Parathyroid adenoma (tissue), 2 donors: ENCODE data around the gene ASPSCR1.

ENCODE experiments used
- H2AFZ ChIP-seq: fragments of 300-600 bp; sonication (generic); one replicate; pipeline ENCODE4 v1.7.0; 2017; ENCODE audit warnings: antibody characterized with exemption, mild to moderate bottlenecking
- H3K27ac ChIP-seq: fragments of 300-600 bp; sonication (generic); one replicate; pipeline ENCODE4 v1.7.0; 2017
- H3K27me3 ChIP-seq: fragments of 300-600 bp; sonication (generic); one replicate; pipeline ENCODE4 v1.7.0; 2017; ENCODE audit warnings: low read length; ENCODE audit not compliant: control insufficient read depth, insufficient read depth
- H3K36me3 ChIP-seq: fragments of 300-600 bp; sonication (generic); one replicate; pipeline ENCODE4 v1.7.0; 2017; ENCODE audit warnings: low read length; ENCODE audit not compliant: control insufficient read depth, insufficient read depth
- H3K4me1 ChIP-seq: fragments of 300-600 bp; sonication (generic); one replicate; pipeline ENCODE4 v1.7.0; 2017; ENCODE audit warnings: control low read depth
- H3K4me2 ChIP-seq: fragments of 300-600 bp; sonication (generic); one replicate; pipeline ENCODE4 v1.7.0; 2017; ENCODE audit warnings: low read length
- H3K4me3 ChIP-seq: fragments of 300-600 bp; sonication (generic); one replicate; pipeline ENCODE4 v1.7.0; 2017; ENCODE audit warnings: low read depth, low read length
- H3K79me2 ChIP-seq: fragments of 300-600 bp; sonication (generic); one replicate; pipeline ENCODE4 v1.7.0; 2017; ENCODE audit warnings: control low read depth
- H3K9ac ChIP-seq: fragments of 300-600 bp; sonication (generic); one replicate; pipeline ENCODE4 v1.7.0; 2017; ENCODE audit warnings: mild to moderate bottlenecking
- H3K9me3 ChIP-seq: fragments of 300-600 bp; sonication (generic); one replicate; pipeline ENCODE4 v1.7.0; 2017; ENCODE audit warnings: low read length; ENCODE audit not compliant: control insufficient read depth
- CTCF ChIP-seq: fragments of 300-600 bp; sonication (generic); IDR thresholded peaks from one replicate; pipeline ENCODE4 v1.7.0; 2017; ENCODE audit warnings: antibody characterized with exemption, mild to moderate bottlenecking
- donor health status: primary hyperparathyroidism.

ASPSCR1 gene

GRCh38 chr17:81939218-81939617 lies 38.2 kb upstream of the ASPSCR1 start:
- Histone ChIP-seq H3K27me3 (no peaks in the 10 kb centered on the region), H3K9me3 (no peaks in the 10 kb centered on the region), H3K36me3 (no peaks in the 10 kb centered on the region), H3K9ac (no peak overlapping the region), H2AFZ (no peak overlapping the region), H3K79me2 (no peaks in the 10 kb centered on the region), H3K4me3 (no peak overlapping the region), H3K4me1 (no peaks in the 10 kb centered on the region), H3K27ac (no peak overlapping the region), H3K4me2 (no peak overlapping the region)
- TF ChIP-seq CTCF: no peak

GRCh38 chr17:81939881-81940385 lies 37.5 kb upstream of the ASPSCR1 start:
- TF ChIP-seq CTCF: no peak
- no peak overlapping the region for H3K4me3 ChIP-seq
- no peaks in the 10 kb centered on the region for H3K4me1 ChIP-seq
- no peak overlapping the region for H2AFZ ChIP-seq
- no peaks in the 10 kb centered on the region for H3K9me3 ChIP-seq
- no peak overlapping the region for H3K9ac ChIP-seq
- no peaks in the 10 kb centered on the region for H3K27me3 ChIP-seq
- H3K4me2 ChIP-seq: no peak overlapping the region
- no peaks in the 10 kb centered on the region for H3K79me2 ChIP-seq
- no peak overlapping the region for H3K27ac ChIP-seq
- no peaks in the 10 kb centered on the region for H3K36me3 ChIP-seq

GRCh38 chr17:81940538-81941483 lies 36.6 kb upstream of the ASPSCR1 start:
- no peak overlapping the region for H3K9ac ChIP-seq
- H2AFZ ChIP-seq: no peak overlapping the region
- H3K27ac ChIP-seq: no peak overlapping the region
- no peaks in the 10 kb centered on the region for H3K4me1 ChIP-seq
- H3K79me2 ChIP-seq: no peaks in the 10 kb centered on the region
- no peaks in the 10 kb centered on the region for H3K36me3 ChIP-seq
- no peak overlapping the region for H3K4me3 ChIP-seq
- no peak overlapping the region for H3K4me2 ChIP-seq
- no peaks in the 10 kb centered on the region for H3K27me3 ChIP-seq
- H3K9me3 ChIP-seq: no peaks in the 10 kb centered on the region
- TF ChIP-seq CTCF: no peak

GRCh38 chr17:81941484-81942166 lies 35.8 kb upstream of the ASPSCR1 start:
- no peak overlapping the region for H3K27ac ChIP-seq
- no peak overlapping the region for H3K9ac ChIP-seq
- no peaks in the 10 kb centered on the region for H3K79me2 ChIP-seq
- no peaks in the 10 kb centered on the region for H3K27me3 ChIP-seq
- H2AFZ ChIP-seq: no peak overlapping the region
- H3K4me2 ChIP-seq: no peak overlapping the region
- H3K9me3 ChIP-seq: no peaks in the 10 kb centered on the region
- no peak overlapping the region for H3K4me3 ChIP-seq
- no peaks in the 10 kb centered on the region for H3K4me1 ChIP-seq
- no peak for TF ChIP-seq CTCF
- no peaks in the 10 kb centered on the region for H3K36me3 ChIP-seq
